ENCODE measurements around the gene MYO7B.
"Not testable (repeated sequence)": the region's sequence is repeated elsewhere in the genome, so short reads cannot be mapped to it uniquely, and the experiment has no call there.

The MYO7B gene

GRCh38 chr2:127569666-127570065 lies 34.2 kb downstream of the MYO7B start:
- no peak overlapping the region for H3K4me3 ChIP-seq (ENCODE audit: low read depth, low read length)
- no peak for DNase-seq (ENCODE audit: low read depth)

- DNase-seq (ENCODE audit: low read depth): no peak
- no peak overlapping the region for H3K4me3 ChIP-seq (ENCODE audit: low read depth, low read length)
Measured at GRCh38 chr2:127570282-127571250, 35.1 kb downstream of the MYO7B start.

- DNase-seq (ENCODE audit: low read depth); H3K4me3 ChIP-seq (ENCODE audit: low read depth, low read length): not testable (repeated sequence)
Measured at GRCh38 chr2:127572352-127572751, 36.9 kb downstream of the MYO7B start.

- no peak overlapping the region for H3K4me3 ChIP-seq (ENCODE audit: low read depth, low read length)
- no peak for DNase-seq (ENCODE audit: low read depth)
Measured at GRCh38 chr2:127572841-127573240, 37.4 kb downstream of the MYO7B start.

- H3K4me3 ChIP-seq (ENCODE audit: low read depth, low read length): no peak overlapping the region
- no peak for DNase-seq (ENCODE audit: low read depth)
Measured at GRCh38 chr2:127573298-127573697, 37.8 kb downstream of the MYO7B start.

- no peak for DNase-seq (ENCODE audit: low read depth)
- no peak overlapping the region for H3K4me3 ChIP-seq (ENCODE audit: low read depth, low read length)
Measured at GRCh38 chr2:127573771-127574170, 38.3 kb downstream of the MYO7B start.

- DNase-seq (ENCODE audit: low read depth): no peak
- no peak overlapping the region for H3K4me3 ChIP-seq (ENCODE audit: low read depth, low read length)
Measured at GRCh38 chr2:127574656-127575055, 39.2 kb downstream of the MYO7B start.

- no peak overlapping the region for H3K4me3 ChIP-seq (ENCODE audit: low read depth, low read length)
- no peak for DNase-seq (ENCODE audit: low read depth)
Measured at GRCh38 chr2:127575185-127575765, 39.8 kb downstream of the MYO7B start.

- no peak for DNase-seq (ENCODE audit: low read depth)
- H3K4me3 ChIP-seq (ENCODE audit: low read depth, low read length): no peak overlapping the region
Measured at GRCh38 chr2:127575941-127576432, 40.5 kb downstream of the MYO7B start.

GRCh38 chr2:127576433-127577207 lies 41.1 kb downstream of the MYO7B start:
- H3K4me3 ChIP-seq (ENCODE audit: low read depth, low read length): no peak overlapping the region
- peak; percentile 55 for DNase-seq (ENCODE audit: low read depth)

- DNase-seq (ENCODE audit: low read depth): no peak
- no peak overlapping the region for H3K4me3 ChIP-seq (ENCODE audit: low read depth, low read length)
Measured at GRCh38 chr2:127577208-127577475, 41.7 kb downstream of the MYO7B start.

GRCh38 chr2:127577503-127577902 lies 42.0 kb downstream of the MYO7B start:
- no peak for DNase-seq (ENCODE audit: low read depth)
- H3K4me3 ChIP-seq (ENCODE audit: low read depth, low read length): no peak overlapping the region

- H3K4me3 ChIP-seq (ENCODE audit: low read depth, low read length): no peak overlapping the region
- DNase-seq (ENCODE audit: low read depth): no peak
Measured at GRCh38 chr2:127577973-127578372, 42.5 kb downstream of the MYO7B start.

- no peak for DNase-seq (ENCODE audit: low read depth)
- no peak overlapping the region for H3K4me3 ChIP-seq (ENCODE audit: low read depth, low read length)
Measured at GRCh38 chr2:127578411-127578810, 42.9 kb downstream of the MYO7B start.

- no peak overlapping the region for H3K4me3 ChIP-seq (ENCODE audit: low read depth, low read length)
- DNase-seq (ENCODE audit: low read depth): no peak
Measured at GRCh38 chr2:127579231-127579630, 43.7 kb downstream of the MYO7B start.

- no peak for DNase-seq (ENCODE audit: low read depth)
- no peak overlapping the region for H3K4me3 ChIP-seq (ENCODE audit: low read depth, low read length)
Measured at GRCh38 chr2:127580167-127581049, 44.9 kb downstream of the MYO7B start.

GRCh38 chr2:127581050-127581345 lies 45.5 kb downstream of the MYO7B start:
- no peak for DNase-seq (ENCODE audit: low read depth)
- H3K4me3 ChIP-seq (ENCODE audit: low read depth, low read length): no peak overlapping the region

GRCh38 chr2:127581516-127582490 lies 46.3 kb downstream of the MYO7B start:
- no peak for DNase-seq (ENCODE audit: low read depth)
- H3K4me3 ChIP-seq (ENCODE audit: low read depth, low read length): no peak overlapping the region
